GM18520 (cell line): ENCODE results near the gene CD52.
A peak's percentile ranks its signal among the peaks of the same experiment; 100 is the strongest.
"Not testable (repeated sequence)": the region's sequence is repeated elsewhere in the genome, so short reads cannot be mapped to it uniquely, and the experiment has no call there.

Experiments used
- ATAC-seq: cut with Tn5 transposase; IDR thresholded peaks from one replicate; pipeline ENCODE4 v1.9.1; 2021; ENCODE audit not compliant: unreplicated experiment

Gene CD52

DNA sequence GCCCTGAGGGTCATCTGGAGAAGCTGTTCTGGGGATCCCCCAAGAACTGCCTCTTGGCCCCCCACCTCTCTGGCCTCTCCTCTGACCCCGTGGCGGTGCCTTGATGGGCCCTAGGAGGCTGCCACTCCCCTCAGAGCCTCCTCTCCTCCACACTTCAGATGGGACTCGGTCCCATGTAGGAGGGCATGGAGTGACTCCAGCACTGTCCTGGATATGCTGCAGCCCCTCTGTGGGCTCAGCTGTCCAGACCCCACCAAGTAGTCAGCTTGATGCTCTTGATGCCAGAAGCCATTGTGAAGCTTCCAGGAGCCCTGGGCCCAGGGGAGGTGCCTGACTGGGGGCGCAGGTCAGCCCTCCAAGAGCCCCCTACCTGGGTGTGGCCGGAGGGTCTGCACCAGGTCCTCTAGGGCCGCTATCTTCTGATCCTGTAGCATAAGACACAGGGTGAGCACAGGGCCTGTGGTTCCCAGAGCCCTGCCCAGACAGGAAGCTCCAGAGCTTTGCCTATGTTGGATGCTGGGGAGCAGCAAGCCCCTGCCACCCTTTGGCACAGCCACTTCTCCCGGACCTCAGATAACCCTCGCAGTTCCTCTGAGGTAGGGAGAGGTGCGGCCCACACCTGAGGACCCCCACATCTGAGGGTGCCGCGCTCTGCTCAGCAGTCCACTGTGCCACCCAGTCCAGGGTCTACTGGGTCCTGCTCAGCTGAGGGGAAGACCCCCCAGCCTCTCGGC lies 20.5 kb upstream of the CD52 start:
- no peak for ATAC-seq

DNA sequence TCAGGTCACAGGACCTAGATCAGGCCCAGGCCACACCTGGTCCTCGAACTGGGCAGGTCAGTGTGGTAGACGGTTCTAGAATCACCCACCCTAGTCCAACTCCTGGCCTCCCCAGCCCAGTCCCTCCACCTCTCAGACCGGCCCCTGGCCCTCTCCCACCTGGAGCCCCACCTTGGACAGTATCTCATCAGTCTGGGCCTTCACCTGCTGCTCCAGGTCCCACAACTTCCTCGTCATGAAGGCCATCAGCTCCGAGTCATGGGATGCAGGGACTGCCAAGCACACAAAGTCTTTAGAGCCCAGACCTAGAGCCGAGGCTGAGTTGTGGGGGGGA lies 20.0 kb upstream of the CD52 start:
- ATAC-seq, result no peak

DNA sequence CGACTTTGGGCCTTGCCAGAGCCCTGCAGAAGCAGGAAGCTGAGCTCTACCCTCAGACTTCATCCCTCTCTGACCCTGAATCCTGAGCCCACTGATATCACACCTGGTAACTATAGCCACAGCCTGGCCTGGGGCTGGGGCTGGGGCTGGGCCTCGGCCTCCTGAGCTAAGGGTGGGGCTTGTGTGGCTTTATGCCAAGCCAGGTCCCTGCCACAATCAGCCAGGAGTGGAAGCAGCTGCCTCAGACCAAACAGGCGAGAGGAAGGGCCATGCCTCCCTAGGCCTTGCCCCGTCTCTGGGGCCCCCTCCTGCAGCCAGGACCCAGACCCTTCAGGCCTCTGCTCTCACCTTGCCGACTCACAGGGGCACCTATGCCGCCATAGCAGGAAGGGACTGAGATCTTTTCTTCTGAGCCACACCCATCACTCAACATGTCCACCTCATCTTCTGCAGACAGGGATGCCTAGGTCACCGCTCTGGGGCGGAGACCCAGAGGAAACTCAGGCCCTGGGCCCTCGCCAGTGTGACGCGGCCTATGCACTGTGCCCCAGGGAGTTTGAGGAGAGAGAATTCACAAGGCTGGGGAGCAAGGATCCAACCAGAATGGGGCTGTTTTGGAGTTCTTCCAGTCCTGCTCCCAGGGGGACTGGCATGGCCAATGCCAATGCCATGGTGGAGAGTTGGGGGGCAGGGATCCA lies 17.0 kb upstream of the CD52 start:
- no peak for ATAC-seq

DNA sequence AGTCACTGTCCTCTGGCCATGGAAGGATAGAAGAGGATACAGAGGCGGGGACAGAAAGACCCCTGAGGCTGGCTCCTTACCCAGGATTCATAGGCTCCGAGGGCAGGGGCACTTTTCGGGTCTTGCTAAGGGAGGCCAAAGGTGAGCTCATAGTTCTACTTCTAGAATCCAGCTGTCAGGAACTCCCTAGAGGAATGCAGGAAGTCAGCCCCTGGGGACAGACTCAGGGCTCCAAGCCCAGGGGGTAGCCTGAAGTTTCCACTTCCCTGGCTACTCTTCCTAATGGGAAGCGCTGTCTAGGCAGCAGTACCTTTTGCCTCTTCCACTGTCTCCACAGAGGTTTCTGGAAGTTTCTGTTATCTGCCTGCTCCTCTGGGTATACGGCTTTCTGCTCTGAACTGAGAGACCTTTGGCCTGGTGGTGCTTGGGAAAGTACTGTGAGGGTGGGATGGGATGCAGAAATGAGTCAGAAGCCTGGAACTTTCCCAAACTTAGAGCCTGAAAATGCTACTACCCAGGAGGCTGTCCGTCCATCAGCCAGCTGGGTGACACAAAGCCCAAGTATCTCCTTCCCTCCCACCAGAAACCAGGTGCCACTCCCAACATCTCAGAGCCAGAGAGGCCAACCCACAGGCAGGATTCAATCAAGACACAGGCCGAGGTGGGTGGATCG lies 14.9 kb upstream of the CD52 start:
- ATAC-seq, result no peak

DNA sequence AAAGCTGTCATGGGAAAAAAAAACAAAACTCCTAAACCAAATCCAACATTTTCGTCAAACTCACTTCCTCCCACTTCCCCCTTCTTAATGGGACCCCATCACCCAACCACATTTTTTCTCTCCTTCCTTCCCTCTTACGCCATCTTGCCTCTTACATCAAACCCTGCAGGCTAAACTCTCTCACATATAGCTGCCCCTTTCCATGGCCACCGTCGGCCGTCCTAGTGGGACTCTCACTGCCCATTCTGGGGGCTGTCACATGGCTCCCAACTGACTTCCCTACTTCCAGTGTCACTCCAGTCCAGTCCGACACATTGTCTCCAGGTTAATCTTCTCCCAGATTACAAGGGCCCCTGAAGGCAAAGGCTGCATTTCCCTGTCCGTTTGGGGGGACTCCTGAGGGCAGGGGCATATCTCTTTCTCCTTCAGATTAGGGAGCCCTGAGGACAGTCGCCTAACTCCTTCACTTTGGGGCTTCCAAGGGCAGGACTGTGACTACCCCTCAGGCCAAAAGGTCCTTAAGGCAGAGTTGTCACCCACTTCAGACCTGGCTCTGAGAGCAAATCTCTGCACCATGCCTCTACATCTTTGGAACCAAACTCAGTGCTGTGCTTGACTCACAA lies 12.0 kb upstream of the CD52 start:
- no peak for ATAC-seq

DNA sequence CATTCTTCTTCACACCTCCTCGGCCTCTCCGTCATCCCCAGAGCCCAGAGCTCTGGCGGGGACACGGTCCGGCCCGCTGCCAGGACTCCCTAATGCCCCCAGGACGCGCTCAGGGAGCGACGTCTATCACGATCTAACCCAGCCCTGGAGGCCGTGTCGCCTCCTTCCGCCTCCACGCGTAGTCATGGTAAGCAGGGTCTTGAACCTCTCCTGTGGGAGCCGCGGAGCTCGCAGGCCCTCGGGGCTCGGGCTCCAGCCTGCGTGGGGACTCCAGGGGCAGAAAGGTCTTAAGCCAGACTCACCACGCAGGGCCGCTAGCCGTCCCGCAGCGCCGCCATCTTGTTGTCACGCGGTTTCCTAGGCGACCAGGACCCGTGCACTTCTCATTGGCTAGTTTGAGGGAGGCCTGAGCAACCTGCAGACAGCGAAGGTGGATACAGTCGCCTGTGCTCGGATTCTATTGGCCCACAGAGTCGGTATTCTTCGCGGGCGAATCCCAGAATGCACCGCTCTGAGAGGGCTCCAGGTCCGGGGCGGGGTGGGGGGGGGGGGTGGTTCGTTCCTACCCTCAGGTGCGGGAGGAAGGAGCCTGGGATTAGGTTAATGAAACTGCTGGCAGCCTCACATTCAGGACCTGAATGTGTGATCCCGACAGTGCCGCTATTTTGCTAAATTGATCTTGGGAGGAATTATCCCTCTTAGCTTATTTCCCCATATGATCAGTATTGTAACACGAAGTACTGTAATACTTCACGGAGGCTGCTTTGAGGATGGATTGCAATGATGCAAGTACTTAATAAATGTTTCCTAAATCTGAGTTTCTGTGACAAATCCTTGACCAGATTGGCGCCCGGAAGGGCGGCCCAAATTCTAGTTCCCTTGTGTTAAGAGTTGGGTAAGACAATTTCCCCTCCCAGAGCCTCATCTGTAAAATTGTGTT lies 11.2 kb upstream of the CD52 start, which contains the start of gene UBXN11:
UBXN11 (minus strand) TSS at position 347 of the 940 bp plus-strand sequence. CDS start 3,753 bp downstream, outside the sequence.
- ATAC-seq, result peak; percentile 98

DNA sequence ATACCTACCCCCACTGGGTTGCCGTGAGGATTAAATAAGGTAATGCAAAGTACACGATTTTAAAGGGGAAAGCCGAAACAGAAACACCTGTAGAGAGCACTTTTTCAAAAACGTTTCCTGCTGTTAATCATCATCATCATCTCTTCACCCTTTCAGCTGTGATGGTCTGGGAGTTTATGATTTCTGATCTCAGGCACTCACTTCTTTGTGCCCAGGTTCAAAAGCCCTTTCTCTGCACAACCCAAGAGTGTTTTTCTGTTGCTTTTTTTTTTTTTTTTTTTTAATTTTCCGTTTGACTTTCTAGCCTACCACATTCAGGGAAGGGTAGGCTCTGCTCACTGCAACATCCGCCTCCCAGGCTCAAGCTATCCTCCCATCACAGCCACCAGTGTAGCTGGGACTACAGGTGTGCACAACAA lies 10.4 kb upstream of the CD52 start:
- no peak for ATAC-seq

DNA sequence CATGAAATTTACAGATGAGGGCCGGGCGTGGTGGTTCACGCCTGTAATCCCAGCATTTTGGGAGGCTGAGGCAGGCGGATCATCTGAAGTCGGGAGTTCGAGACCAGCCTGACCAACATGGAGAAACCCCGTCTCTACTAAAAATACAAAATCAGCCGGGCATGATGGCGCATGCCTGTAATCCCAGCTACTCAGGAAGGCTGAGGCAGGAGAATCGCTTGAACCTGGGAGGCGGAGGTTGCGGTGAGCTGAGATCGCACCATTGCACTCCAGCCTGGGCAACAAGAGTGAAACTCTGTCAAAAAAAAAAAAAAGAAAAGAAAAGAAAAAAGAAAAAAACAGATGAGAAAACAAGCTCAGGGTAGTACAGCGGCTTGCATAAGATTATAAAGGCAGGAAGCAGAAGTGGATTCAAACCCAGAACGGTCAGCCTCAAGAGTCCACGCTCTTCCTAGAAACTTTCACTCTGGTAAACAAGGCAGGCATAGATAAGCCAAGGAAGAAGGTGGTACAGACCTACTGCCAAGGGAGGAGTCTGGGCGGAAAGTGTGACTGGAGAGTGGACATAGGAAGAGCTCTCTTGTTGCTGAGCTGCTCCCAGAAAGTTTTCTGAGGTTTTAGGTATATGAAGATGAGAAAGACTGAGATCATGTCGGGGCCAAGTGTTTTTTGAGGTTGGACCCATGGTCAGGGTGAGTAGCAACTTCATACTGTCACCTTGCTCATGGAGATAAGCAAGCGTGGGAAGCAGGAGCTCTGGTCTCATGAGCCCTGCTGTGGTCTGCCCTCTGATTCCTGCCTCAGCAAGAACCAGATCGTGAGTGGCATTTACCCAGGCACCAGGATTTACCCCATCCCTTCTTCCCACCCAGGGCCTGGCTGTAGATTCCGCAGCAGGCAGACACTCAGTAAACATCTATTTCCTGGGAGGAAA lies 9.5 kb upstream of the CD52 start:
- not testable (repeated sequence) for ATAC-seq

DNA sequence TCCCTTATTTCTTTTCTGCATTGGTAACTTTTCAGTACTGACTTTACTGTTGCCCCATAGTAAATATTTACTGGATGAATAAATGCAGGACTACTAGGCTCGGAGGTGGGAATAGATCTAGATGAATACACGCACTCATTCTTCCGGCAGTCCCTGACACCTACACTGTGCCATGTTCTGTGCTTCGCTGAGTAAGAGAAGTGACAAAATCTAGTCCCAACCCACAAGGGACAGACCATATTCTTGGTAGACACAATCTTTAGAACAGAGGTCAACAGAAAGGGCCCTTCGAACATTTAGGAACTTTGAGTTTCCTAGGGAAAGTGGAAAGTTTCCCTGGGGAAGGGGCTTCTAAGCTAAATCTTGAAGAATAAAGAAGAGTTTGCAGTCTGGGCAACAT lies 3.3 kb upstream of the CD52 start:
- no peak for ATAC-seq

DNA sequence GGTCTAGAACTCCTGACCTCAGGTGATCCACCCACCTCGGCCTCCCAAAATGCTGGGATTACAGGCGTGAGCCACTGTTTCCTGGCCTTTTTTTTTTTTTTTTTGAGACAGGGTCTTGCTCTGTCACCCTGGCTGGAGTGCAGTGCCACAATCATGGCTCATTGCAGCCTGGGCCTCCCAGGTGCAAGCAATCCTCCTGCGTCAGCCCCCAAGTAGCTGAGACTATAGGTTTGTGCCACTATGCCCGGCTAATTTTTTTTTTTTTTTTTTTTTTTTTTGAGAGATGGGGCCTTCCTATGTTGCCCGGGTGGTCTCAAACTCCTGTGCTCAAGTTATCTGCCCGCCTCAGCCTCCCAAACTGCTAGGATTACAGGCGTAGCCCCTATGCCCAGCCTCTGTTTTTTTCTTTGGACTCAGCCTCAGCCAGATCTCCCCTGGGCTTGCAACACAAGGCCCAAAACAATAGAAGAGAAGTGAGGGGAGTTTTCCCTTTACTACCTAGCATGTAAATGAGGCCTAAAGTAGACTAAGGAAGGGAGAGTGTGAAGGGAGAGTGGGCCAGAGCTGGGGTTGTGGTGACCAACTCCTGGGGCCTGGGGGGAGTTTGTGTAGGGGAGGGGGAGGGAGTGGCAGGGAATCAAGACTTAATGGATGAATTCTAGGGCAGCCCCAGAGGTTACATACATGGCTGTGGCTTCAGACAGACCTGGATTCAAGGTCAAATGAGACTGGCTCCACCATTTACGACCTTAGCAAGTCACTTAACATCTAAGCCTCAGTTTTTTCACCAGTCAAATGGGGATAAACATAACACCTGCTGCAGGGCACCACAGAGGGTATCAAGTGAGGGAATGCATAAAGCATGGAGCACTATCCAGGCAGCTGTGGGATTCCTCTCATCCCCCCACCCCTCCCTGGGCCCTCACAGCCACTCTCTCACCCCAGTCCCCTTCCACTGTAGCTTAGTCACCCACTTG lies 1.6 kb upstream of the CD52 start:
- no peak for ATAC-seq

DNA sequence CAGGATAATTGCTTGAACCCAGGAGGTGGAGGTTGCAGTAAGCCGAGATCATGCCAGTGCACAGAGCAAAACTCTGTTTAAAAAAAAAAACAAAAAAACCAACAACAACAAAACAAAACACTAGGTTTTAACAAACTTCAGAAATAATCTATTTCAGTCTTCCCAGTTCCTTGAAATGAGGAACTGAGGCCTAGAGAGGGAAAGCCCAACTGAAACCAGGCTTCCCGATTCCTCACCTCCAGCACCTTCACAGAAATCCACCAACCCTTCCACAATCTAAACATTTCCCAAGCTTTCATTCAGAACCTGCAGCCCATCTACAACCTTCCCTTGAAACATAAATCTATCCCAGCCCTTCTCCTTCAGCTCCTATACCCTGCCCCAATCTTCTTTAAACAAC lies 612 bp upstream of the CD52 start:
- ATAC-seq, result no peak

DNA sequence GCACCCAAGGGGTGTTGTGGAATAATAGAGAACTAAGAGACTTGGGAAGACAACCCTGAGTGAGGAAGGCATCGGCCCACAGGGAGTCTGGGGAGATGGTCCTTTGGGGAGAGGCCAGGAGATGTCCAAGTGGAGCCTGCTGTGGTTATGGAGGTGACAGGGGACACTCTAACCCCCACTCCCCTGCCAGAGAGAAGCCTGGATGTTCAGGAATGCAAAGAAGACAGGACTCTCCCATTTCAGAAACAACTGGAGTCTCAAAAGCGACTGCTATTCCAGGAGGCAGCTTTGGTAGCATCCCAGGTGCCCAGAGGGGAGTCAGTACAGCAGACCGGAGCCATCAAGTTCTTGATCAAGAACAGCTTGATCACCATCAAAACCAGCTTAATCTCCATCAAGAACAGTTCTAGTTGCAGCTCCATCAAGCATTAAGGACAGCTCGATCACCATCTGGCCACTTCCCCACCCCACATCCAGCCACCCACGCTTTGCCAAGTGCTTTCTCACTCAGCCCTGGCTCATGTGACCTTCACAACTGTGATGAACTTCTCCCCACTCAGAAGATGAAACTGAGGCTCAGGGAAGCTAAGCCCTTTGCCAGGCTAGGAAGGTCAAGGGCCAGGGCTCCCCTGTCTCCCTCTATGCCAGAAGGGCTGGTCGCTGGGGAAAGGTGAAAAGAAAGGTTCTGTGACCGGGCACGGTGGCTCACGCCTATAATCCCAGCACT lies 743 bp downstream of the CD52 start:
- no peak for ATAC-seq

DNA sequence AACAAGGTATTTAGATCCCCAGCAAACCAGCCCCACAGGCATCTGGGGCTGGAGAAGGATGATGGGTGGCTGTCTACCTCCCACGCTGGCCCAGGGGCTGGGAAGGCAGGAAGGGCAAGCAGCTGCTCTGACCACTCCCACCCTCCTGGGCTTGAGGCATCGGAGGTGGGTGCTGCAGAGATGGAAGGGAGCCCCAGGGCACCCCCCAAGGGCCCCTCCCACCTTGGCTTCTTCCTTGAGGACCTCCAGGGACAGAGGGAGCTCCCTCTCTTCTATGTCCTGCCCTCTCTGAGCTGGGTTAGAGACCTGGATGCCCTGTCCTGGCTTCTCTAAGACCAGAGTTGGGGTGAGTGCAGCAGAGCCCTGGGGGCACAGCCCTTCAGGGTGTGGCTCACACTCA lies 3.1 kb downstream of the CD52 start:
- no peak for ATAC-seq

DNA sequence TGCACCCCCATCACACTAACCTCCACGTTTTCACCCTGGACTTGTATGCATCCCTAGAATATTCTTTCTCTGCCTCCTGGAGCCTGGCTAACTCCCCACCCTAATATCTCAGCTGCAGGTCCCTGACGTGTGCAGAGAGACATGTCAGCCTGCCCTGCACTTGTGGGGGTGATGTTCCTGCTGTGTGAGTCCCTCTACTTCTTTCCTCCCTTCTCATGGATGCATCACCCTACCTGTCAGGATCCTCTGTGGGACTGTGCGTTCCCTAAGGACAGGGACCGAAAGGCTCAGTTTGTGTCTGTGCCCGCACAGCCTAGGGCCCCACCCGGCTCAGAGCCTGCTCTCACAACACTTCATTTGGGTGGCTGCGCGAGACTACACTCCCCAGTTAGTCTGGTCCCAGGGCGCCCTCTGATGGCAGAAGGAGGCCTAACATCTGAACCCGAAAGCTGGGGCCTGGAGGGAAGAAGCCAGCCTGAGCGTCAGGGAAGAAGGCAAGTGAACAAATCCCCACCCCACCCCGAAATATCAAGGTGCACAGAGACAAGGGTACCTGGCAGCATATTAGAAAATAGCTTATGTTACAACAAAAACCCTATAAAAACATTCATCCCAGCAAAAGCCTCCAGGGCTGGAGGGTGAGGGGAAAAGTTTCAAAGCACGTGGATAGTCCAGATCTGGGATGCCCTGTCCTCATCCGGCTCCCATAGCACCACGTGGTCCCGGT lies 3.7 kb downstream of the CD52 start:
- ATAC-seq, result no peak

DNA sequence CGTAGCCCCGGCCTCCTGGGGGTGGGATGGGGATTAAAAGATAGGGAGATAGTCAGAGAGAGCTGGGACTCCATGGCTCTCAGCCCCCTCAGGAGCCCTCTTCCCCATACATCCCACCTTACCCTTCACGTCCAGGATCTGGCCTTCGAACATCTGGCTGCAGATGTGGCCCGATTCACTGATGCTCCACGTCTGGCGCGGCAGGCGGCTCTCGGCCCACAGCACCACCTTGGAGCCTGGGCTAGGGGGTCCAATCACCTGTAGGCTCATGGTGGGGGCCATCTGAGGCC lies 4.2 kb downstream of the CD52 start:
- ATAC-seq, result no peak

DNA sequence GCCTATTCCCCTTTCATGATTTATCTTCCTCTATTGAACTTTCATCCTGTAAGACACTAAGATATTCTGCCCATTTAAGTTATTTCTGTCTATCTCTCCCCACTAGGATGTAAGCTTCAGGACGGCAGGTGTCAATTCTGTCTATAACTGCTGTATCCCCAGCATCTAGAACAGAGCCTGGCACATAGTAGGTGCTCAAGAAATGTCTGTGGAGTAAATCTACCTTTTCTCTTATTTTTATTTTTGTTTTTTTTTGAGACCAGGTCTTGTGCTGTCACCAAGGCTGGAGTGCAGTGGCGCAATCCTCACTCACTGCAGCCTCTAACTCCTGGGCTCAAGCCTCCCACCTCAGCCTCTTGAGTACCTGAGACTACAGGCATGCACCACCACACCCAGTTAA lies 5.6 kb downstream of the CD52 start:
- no peak for ATAC-seq

DNA sequence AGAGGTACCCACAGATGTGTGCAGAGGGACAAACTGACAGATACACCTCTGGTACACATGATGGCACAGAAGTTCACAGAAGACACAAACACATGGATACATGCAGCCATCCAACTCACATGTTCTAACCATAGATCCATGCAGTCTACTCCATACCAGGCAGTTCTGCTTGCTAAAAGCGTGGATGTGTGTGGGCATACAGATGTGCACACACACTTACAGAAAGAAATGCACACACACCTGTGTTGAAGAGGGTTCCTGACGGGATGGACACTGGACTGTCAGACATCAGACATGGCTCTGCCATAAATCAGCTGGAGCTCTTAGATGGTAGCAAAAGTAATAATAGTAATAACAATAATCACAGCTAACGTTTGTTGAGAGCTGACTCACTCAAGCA lies 6.8 kb downstream of the CD52 start:
- no peak for ATAC-seq
